PC-9 (cell line): ENCODE results near the gene TMEM271. TPM values are rescaled to one million over a fixed set of nuclear protein-coding genes. Genes with fewer than 3 reads are reported as not detected.

Experiments
- BruUV-seq: library from RNA; stranded (reverse); fragments of 400-500 nt; replicated peaks from 2 replicates; lab custom pipeline; 2021; lab: Mats Ljungman, UMichigan
- CTCF ChIA-PET: fragments of 300-600 bp; sonication (Branson Sonifier 250); formaldehyde crosslinking; loops from one replicate; lab custom pipeline; 2022; ENCODE audit warnings: antibody characterized with exemption; lab: Charles Lee
- POLR2A ChIA-PET: fragments of 300-600 bp; sonication (Branson Sonifier 250); formaldehyde crosslinking; loops from one replicate; lab custom pipeline; 2022; ENCODE audit warnings: antibody characterized with exemption; ENCODE audit not compliant: unreplicated experiment; lab: Charles Lee
- DNase-seq, 2 experiments: peaks; one replicate each; pipeline versions ENCODE4 v3.0.0 to v3.0.0-alpha.2; 2015 to 2022; ENCODE audit warnings: mixed read lengths in 1 of 2
- H2AFZ ChIP-seq: fragments of 200-600 bp; sonication (generic); 2 replicates; pipeline ENCODE4 v1.8.1; 2017; ENCODE audit warnings: antibody characterized with exemption
- H3F3A ChIP-seq: fragments of 200-600 bp; sonication (generic); 2 replicates; pipeline ENCODE4 v1.8.1; 2017; ENCODE audit warnings: antibody characterized with exemption, mild to moderate bottlenecking, low read depth; ENCODE audit not compliant: insufficient read depth
- H3K27ac ChIP-seq: fragments of 200-600 bp; sonication (generic); 2 replicates; pipeline ENCODE4 v1.6.1; 2016; ENCODE audit warnings: mixed run types
- H3K27me3 ChIP-seq: fragments of 200-600 bp; sonication (generic); 2 replicates; pipeline ENCODE4 v1.6.1; 2016; ENCODE audit warnings: low read depth, mixed run types; ENCODE audit not compliant: insufficient read depth
- H3K36me3 ChIP-seq: fragments of 200-600 bp; sonication (generic); 2 replicates; pipeline ENCODE4 v1.6.1; 2016; ENCODE audit warnings: low read depth, mixed run types
- H3K4me1 ChIP-seq: fragments of 200-600 bp; sonication (generic); replicated peaks from 2 replicates; pipeline ENCODE4 v1.6.1; 2016; ENCODE audit warnings: mixed run types; ENCODE audit not compliant: insufficient read depth
- H3K4me2 ChIP-seq: fragments of 200-600 bp; sonication (generic); 2 replicates; pipeline ENCODE4 v1.6.1; 2017; ENCODE audit warnings: mixed run types
- H3K4me3 ChIP-seq: fragments of 200-600 bp; sonication (generic); 2 replicates; pipeline ENCODE4 v1.6.1; 2016; ENCODE audit warnings: mixed run types
- H3K79me2 ChIP-seq: fragments of 200-600 bp; sonication (generic); 2 replicates; pipeline ENCODE4 v1.6.1; 2017; ENCODE audit warnings: low read depth, mixed run types
- H3K9me2 ChIP-seq: fragments of 200-600 bp; sonication (generic); 2 replicates; pipeline ENCODE4 v1.8.1; 2017; ENCODE audit warnings: mild to moderate bottlenecking; ENCODE audit not compliant: insufficient read depth
- H3K9me3 ChIP-seq: fragments of 200-600 bp; sonication (generic); 2 replicates; pipeline ENCODE4 v1.8.1; 2016; ENCODE audit warnings: low read depth; ENCODE audit not compliant: insufficient read depth
- H4K20me1 ChIP-seq: fragments of 200-600 bp; sonication (generic); 2 replicates; pipeline ENCODE4 v1.8.1; 2017; ENCODE audit not compliant: insufficient read depth
- CTCF ChIP-seq: fragments of 200-600 bp; sonication (generic); conservative IDR thresholded peaks from 2 replicates; pipeline ENCODE4 v1.6.1; 2017; ENCODE audit warnings: mixed run types, antibody characterized with exemption, mild to moderate bottlenecking, moderate library complexity
- EZH2 ChIP-seq: fragments of 200-600 bp; sonication (generic); IDR thresholded peaks from 2 replicates; pipeline ENCODE4 v1.8.0; 2017; ENCODE audit warnings: antibody characterized with exemption, low read depth
- intact Hi-C: fragments of 100-400 bp; cut with micrococcal nuclease; formaldehyde crosslinking; loops from one replicate; pipeline ENCODE4 v1.10.0; 2022; ENCODE audit not compliant: unreplicated experiment
- total RNA-seq: library from RNA; stranded (reverse); gene quantifications from 2 replicates; pipeline ENCODE4 v1.2.3, GENCODE V29; 2021

TMEM271 gene
- total RNA-seq, 1 experiment from 2014 or later = not detected

GRCh38 chr4:623914-624566, 47.9 kb upstream of the TMEM271 start:
- H3K36me3 ChIP-seq = no peaks in the 10 kb centered on the region
- no peaks in the 10 kb centered on the region for H3K9me2 ChIP-seq
- POLR2A ChIA-PET = no interaction called here
- no peaks in the 10 kb centered on the region for H3K9me3 ChIP-seq
- no TSS peak for BruUV-seq
- no peaks in the 10 kb centered on the region for H4K20me1 ChIP-seq
- H3K4me1 ChIP-seq = no peaks in the 10 kb centered on the region
- H3K4me2 ChIP-seq = no peak overlapping the region
- CTCF ChIA-PET = no interaction called here
- no peak for TF ChIP-seq CTCF
- no peak for TF ChIP-seq EZH2
- no peak overlapping the region for H3K27ac ChIP-seq
- H3K27me3 ChIP-seq = peaks cover 89% of the 10 kb centered on the region
- no peaks in the 10 kb centered on the region for H3K79me2 ChIP-seq
- no peaks in the 10 kb centered on the region for H3F3A ChIP-seq
- no peak for DNase-seq
- intact Hi-C loops = no loop called here
- H3K4me3 ChIP-seq = no peak overlapping the region
- H2AFZ ChIP-seq = no peak overlapping the region

DNA sequence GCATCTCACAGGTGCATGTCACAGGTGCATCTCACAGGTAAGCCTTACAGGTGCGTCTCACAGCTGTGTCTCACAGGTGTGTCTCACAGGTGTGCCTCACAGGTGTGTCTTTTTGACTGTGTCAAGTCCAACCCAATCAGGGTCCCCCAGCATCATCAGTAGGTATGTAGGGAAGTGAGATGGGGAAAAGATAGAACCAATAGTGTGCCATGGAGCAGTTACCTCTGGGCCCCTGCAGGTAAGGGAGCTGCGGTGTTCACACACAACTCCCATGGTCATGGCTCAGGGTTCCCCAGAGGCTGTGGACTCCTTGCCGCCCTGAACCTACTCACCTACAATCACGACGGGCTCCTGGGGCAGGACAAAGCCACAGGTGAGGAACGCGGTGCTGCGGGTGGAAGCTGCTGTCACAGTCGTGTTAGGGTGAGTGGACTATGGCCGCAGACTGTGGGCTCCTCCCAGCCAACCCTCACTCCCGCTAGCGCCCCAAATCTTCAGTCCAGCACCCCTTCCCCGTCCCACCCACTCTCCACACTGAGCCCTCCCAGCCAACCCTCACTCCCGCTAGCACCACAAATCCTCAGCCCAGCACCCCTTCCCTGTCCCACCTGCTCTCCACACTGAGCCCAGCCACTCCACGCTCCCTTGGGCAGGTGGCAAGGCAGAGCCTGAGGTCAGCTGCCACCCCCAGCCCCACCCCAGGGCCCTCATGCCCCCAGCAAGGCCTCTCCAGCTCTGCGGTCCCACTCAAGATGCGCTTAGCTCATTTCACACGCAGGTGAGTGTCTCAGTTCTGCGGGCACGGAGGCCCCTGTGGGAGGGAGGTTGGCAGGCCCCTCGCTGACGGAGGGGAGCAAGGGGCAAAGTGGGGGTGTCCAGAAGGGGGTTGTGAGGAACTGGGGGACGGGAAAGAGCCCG, 47.2 kb upstream of the TMEM271 start:
- Histone ChIP-seq H4K20me1 (no peaks in the 10 kb centered on the region), H3K27ac (no peak overlapping the region), H3F3A (no peaks in the 10 kb centered on the region), H3K9me2 (no peaks in the 10 kb centered on the region), H3K4me3 (no peak overlapping the region), H2AFZ (no peak overlapping the region), H3K9me3 (no peaks in the 10 kb centered on the region), H3K4me1 (0 out of 2 replicates have a peak, but pooled peaks cover under 1% of the 10 kb centered on the region), H3K4me2 (no peak overlapping the region), H3K36me3 (no peaks in the 10 kb centered on the region), H3K79me2 (no peaks in the 10 kb centered on the region), H3K27me3 (peaks cover 89% of the 10 kb centered on the region)
- CTCF ChIA-PET = no interaction called here
- no TSS peak for BruUV-seq
- intact Hi-C loops = no loop called here
- TF ChIP-seq CTCF (no peak), EZH2 (no peak)
- no peak for DNase-seq
- POLR2A ChIA-PET = no interaction called here

- Histone ChIP-seq H3K4me3 (no peak overlapping the region), H2AFZ (no peak overlapping the region), H3K9me2 (no peaks in the 10 kb centered on the region), H3K9me3 (no peaks in the 10 kb centered on the region), H3K36me3 (no peaks in the 10 kb centered on the region), H3K27ac (no peak overlapping the region), H3F3A (no peaks in the 10 kb centered on the region), H3K79me2 (no peaks in the 10 kb centered on the region), H3K27me3 (peaks cover 82% of the 10 kb centered on the region), H4K20me1 (no peaks in the 10 kb centered on the region), H3K4me1 (peaks cover 9% of the 10 kb centered on the region), H3K4me2 (no peak overlapping the region)
- ChIA-PET CTCF (no interaction called here), POLR2A (no interaction called here)
- BruUV-seq = no TSS peak
- TF ChIP-seq EZH2 = no peak
- no peak for TF ChIP-seq CTCF
- no peak for DNase-seq
- intact Hi-C loops = no loop called here
Observed at GRCh38 chr4:622071-622995, 46.2 kb upstream of the TMEM271 start.
